GM18873 (cell line): Measurements from ENCODE around the gene ATF3.

Source experiments
- ATAC-seq: cut with Tn5 transposase; IDR thresholded peaks from one replicate; pipeline ENCODE4 v1.9.1; 2021; ENCODE audit warnings: mild to moderate bottlenecking, moderate library complexity, moderate number of reproducible peaks; ENCODE audit not compliant: unreplicated experiment, low FRiP score

The ATF3 gene

DNA sequence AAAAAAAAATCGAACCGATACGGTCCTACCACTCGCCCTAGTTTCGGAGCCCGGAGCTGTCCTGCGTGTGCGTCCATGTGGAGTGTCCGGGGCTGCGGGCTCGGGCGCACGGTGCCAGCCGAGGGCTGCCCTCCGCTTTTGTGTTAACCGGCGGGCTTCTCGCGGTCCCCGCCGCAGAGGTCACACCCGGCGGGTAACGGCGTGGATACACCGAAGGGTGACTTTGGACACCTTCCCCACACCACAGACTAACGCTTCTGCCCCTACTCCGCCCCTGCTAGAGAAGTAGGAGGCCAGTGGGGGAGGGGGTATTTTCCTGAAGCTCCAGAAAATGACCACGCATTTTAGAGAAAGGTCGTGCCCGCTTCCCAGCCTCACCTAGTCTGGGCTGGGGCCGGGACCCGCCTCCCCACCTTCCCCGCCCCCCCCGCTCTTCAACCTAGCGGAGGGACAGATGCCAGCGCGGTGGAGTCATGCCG is 609 bp upstream of the ATF3 start:
- ATAC-seq: peak; percentile 4

DNA sequence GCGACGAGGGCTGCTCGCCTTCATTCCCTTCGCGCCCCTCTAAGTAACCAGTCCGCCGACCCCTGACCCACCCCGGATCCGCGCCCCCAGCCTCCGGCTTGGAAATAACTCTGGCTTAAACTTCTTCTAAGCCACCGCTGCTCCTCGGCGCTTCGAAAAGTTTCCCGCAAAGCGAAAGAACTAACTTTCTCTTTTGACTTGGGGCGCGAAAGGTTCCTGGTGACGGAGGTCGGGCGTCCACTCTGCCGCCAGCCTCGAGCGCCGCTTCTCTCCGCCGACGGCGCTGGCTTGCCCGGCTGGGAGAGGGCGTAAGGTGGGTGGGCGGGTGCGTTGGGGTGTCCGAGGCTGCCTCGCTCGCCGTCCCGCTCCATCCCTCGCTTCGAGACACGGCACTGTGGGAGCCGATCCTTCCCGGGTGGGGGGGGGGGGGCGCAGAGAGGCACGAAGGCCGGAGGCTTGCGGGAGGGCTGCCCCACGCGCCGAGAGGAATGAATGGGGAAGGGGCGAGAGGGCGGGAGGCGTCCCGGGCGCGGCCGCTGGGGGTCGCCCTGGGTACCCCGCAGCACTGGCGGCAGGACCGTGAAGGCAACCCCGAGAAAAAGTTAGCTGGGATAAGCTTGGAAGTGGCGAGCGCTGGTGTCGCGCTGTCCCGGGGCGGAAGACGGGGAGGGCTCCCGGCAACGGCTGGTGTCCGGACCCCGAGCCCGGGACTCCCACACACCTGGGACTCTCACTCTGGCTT is 569 bp downstream of the ATF3 start:
- peak; percentile 17 for ATAC-seq

DNA sequence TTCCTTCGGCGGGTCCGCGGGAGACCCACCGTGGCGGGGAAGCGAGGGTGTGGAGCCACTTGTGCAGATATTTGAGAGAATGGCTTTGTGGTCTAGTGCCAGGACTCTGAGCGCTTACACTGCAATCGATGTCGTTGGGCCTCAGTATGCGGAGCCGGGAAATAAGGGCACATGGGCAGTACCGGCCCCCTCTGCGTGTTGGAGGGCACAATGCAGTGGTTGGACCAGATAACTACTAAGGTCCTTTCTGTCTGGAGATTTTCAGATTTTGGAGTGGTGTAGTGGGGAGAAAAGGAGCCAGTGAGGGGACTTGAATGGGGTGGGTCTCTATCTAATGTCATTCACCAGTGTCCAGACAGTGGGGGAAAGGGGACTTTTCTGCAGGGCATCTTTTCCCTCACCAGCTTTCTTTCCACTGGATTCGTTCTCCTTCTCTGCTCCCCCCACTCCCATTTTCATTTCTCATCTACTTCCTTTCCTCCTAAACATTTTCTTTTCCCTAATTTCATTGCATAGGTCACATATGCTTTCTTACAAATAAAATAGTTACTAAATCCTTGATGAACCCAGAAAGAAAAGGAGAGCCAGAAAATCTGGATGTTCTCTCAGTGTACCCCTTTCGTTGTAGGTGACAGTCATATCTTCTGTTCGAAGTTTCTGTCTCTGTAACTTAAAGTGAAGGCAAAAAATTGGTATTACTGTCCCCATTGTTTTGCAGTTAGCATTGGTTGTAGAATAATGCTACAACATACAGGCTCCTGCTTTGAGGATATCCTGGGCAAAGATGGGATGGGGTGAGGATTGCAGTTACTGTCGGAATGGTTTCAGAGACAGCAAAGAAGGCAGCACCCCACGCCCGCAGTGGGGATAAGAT is 1.4 kb downstream of the ATF3 start:
- no peak for ATAC-seq

DNA sequence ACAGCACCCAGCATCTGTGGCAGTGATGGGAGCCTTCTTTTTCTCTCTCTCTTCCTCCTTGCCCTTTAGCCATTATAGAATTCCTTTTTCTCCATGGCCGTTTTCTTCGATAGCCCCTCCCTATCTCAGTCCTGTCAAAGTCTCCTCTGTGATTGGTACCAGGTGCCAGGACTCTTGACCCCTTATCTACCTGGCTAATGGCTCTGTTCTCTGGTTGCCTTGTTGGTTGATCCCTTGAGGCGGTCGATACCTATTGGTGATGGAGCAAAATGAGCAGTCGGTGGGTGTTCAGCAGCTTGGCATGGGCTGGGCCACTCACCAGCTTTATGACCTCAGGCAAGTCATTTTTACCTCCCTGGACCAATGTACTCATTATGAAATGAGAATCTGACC is 2.0 kb downstream of the ATF3 start:
- ATAC-seq: no peak

DNA sequence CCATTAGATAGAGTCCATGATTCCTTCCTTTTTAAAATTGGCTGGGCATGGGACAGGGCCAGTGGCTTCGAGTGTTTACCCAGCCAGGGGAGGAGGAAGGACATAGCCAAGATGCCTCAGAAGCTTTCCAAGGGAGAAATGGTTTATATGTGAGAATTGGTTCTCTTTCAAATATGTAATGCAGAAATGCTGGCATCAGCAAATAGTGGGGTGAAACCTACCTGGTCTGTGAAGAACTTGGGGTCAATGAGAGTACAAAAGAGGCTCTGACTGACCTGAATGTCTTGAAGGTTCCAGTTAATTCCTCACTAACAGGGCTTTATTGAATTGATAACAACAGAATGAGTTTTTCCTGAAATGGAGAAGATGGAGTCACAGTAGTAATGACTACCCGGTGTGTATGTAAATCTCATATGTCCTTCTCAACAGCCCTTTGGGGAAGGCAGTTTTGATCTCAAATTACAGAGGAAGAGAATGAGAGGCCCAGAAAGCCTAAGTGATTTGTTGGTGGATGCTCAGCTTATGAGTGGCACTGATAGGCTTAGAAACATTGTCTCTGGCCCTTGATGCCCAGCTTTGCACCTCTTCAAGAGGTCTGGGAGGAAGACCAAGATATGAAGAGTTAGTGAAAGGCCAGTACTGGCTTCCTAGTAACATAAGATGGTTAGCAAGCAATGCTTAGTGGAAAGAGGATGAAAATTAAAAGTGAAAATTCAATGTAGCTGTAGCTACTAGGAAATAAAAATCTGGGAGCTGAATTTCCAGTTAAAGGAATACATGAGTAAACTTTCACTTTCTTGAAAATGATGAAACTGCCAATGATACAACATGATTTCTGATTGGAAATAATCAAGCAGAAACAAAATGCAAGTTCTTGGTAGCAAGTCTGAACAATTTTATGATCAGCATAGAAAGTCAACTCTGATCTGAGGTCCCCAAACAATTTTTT is 2.7 kb downstream of the ATF3 start:
- no peak for ATAC-seq

DNA sequence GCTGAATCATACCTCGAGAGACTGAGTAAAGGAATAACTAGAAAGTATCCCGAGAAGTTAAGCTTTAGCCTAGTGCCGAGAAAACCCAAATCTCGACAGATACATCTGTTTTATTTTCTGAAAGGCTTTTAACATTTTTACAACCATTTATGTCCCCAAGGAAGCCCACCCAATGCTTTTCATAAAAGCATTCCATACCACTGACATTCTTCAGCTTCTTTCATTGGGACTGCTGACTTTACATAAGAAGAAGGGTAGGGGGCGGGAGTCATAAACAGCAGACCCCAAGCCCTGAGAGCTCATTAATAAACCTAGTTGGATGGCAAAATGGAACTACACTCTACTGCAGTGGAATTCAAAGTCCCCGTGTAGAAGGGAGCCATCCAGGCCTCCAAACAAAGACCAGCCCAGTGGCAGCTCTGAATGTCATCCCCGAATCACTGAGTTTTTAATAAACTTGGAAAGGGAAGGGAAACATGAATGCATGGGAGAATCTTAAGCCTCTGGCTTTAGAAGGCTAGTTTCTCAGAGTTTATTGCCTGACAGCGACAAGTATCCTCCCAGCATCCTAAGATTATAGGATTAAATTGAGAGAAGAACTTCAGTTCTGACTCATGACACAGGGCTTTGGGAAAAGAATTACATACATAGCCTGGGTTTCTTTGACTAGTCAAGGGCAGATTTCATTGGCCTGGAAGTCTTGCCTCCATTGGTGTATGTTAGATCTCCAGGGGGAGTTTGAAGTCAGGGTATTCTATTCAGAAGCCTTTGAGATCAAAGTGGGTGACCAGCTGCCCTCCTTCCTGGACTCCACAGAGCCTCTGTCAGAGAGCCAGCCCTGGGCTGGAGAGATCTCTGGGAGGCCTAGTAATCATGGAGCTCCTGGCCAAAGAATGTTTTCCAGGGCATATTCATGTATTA is 3.7 kb downstream of the ATF3 start:
- no peak for ATAC-seq

DNA sequence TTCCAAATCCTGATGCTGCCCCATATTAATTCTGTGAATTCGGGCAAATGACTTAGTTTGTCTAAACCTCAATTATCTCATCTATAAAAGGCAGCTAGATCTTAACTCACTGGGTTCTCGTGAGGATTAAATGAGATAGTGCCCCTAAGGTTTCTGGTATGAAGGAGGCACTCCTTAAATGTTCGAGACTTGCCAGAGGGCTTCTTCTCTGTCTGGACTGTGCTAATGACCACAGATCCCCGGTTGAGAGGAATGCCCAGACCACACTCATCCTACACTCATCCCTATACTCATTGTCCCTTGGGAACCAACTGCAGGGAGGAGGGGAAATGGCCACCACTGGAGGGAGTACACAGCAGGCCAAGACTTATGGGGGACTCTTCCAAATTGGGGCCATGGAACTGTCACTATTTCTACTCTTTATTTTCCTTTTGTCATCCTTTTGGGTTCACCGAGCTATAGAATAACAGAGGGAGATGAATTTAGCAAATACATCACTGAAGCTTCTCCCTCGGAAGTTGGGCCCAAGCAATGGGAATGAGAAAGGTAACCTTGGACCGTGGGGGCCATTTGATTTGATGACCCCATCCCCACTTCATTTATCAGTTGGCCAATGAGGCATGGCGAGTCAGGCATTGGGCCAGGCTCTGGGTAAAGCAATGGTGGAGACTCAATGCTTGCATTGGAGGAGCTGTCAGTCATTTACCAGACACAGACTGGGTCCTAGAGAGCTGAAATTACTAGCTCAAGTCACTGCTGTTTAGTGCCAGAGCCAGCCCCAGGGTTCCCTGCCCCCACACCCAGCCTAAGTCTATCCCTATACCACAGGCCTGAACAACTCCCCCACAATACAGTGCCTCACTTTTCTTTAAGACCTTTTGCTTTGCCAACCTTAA is 5.1 kb downstream of the ATF3 start:
- ATAC-seq: no peak

DNA sequence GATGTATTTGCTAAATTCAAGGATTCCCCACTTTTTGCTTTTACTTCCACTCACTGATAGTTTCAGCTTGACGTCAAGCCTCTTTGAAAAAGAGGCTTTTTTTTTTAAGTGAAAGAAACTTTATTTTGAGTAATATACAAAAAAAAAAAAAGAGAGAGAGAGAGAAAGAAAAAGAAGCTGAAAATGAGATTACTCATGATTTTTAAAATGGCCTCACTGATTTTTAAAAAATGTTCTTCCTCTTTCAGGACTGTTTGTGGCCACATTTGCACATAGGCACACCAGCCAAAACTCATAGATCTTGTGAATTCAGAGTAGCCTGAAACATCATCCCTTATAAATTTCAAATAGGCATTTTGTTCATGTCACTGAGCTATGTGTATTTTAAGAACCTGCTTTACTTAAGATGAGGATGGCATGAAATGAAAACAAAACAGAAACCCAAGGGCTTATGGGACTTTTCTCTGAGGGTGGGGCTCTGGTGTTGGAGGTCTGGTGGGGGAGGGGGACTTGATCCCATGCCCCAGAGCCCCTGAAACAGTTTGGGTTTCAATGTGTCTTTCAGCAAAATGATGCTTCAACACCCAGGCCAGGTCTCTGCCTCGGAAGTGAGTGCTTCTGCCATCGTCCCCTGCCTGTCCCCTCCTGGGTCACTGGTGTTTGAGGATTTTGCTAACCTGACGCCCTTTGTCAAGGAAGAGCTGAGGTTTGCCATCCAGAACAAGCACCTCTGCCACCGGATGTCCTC is 6.1 kb downstream of the ATF3 start:
- ATAC-seq: no peak

DNA sequence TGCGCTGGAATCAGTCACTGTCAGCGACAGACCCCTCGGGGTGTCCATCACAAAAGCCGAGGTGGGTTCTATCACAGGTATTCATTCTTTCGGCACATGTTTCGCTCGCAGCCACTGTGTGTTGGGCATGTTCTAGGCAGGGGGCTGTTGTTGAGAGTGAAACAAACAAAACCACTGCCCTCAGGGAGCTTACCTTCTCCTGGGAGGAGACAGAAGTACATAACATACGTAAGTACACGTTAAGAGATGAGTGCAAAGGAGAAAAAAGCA is 6.6 kb downstream of the ATF3 start:
- no peak for ATAC-seq

DNA sequence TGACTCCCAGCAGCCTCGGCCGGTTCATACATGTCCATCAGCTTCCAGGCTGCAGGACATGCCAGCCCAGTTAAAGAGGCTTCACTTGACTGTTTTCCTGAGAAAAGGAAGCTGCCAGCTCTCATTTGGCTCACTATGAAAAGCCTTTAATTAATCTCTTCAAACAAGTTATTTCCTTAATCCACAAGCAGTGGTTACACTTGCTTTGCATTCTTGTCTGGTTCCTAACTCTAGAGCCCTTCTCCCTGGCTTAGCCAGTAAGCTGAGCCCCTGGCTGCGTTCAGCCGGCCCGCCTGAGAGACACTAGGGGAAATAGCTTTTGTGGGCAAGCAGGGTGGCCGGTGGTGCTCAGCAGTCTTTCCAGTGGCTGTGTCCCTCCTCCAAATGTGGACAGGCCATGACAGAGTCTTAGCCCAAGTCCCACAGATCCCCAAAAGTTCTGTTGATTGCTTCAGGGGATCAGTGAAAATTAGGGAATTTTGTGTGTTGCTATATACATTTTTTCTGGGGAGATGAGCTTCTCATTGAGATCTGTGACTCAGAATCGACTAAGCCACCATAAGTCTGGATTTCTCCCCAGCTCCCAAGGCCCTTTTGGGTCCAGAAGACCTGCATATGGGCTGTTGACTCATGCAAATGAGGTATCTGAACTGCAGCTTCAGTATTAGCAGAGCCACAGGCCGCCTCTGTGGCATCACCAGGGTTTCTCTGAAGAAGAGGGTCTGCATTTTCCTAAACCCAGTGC is 10.1 kb downstream of the ATF3 start:
- ATAC-seq: no peak

DNA sequence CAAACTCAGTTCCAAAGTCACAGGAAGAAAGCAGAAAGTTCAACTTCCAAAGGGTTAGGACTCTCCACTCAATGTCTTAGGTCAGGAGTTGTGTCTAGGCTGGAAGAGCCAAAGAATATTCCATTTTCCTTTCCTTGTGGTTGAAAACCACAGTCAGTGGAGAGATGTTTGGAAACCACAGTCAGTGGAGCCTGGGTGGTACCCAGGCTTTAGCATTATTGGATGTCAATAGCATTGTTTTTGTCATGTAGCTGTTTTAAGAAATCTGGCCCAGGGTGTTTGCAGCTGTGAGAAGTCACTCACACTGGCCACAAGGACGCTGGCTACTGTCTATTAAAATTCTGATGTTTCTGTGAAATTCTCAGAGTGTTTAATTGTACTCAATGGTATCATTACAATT is 11.7 kb downstream of the ATF3 start:
- ATAC-seq: no peak

DNA sequence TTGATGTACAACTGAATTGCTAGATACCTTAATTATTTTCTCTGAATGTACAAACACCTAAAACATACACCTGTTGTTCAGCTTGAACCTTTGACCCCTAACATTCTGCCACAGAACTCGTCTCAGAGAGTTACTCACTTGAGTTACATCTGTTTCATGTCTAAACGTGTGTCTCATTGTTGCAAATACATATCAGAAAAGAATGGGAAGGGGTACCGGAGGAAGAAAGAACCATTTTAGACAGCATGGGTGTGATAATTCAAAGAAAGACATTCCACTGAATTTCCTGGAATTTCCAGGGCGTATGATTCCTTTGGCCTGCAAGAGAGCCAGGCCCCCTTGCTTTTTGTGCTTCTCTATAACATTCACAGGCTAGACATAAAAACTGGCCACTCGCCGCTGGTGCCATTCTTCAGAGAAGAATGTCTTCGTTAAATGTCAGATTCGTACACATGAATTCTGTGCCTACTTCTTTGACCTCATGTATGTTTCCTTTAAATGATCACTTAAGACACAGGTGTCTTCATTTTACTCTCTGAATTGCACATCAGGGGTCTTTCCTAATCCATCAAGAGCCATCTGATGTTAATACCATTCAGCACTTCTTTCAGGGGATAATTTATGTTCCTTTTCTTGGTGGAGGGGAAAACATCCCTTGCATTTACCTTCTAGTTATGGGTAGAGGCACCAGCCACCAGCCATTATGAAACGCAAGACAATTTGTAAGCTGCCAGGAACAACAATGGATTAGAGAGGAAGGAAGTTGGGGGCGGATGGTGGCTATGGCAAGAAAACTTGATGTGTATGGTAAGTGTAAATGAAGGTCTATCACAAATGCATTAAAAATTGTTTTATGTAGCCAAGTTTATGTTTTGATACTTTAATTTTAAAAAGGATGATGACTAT is 12.7 kb downstream of the ATF3 start:
- no peak for ATAC-seq

DNA sequence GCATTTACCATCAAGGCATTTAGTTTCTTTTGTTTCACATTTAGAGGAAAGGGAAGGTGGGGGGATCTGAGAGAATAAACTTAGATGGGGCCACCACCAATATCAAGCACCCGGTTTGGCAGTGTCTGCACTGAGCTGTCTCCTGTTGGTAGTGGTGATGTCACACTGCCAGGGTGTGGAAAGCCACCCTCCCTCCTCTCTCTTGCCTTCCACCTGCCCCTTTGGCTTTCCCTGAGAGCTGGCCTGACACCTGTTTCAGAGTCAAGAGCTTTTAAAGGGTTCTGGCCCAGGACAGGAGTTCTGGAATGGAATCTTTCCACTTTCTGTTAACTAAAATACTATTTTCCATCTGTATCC is 13.4 kb downstream of the ATF3 start:
- no peak for ATAC-seq

DNA sequence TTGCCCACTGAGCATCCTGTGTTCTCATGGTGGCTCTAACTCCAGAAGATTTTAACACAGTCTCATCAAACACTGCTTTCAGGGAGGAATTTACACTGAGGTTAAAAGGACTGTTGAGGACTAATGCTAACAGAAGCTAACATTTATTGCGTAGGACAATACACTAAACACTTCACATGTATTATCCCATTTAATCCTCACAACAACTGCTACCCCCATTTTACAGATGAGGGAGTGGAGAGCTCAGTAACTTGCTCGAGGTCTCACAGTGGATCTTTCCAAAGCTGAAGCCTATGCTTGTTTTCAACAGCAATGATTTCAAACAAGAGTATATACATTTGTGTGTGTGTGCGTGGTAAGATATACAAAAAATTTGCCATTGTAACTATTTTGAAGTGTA is 13.9 kb downstream of the ATF3 start:
- ATAC-seq: no peak

DNA sequence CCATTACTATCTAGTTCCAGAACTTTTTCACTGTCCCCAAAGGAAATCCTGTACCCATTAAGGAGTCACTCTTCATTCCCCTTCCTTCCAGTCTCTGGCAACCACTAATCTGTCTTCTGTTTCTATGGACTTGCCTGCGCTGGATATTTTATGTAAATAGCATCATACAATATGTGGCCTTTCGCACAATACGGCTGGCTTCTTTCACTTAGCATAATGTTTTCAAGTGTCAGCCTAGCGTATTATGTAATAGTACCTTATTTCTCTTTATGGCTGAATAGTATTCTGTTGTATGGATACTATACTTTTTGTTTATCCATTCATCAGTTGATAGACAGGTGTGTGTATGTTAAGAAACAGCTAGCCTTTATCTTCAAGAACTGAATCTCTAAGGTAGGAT is 14.3 kb downstream of the ATF3 start:
- ATAC-seq: no peak

DNA sequence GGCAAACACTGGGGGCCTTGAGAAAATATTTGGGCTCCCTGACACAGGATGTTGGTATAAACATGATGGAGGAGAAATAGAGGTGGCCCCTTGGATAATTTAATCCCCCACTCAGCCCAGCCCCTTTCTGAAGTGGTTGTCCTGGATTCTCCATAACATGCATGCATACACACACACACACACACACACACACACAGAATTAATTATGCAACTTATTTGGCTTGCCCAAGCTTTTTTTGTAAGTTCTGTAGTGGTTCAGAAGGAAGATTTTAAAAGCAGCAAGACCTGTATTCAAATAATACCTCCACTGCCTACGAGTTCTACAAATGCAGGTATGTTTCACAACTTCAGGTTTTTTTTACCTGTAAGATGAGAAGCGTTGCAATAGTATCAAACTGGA is 15.0 kb downstream of the ATF3 start:
- no peak for ATAC-seq
